ENCODE measurements around the gene MTAP.

DNA sequence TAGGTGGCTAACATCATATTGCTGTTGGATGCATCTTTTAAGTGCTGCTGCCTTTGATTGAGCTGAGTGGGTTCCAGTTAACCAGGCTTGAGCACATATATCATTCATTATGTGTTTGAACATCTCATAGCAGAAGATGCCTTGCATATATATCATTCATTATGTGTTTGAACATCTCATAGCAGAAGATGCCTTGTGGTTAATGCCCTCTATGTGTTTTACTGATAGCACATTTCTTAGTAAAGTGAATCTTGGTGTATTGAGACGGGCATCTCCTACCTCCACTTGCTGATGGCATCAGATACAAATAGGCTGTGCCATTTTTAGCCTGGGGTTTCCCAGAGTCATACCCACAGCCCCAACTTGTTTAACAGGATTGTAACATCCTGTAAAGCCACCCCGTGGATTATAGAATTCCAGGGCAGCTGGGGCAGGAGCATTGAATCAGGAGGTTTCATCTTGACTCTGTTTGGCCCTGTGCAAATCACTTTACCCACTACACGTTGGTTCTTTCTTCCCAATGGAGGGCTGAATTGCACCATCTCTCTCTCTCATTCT lies 26.5 kb downstream of the MTAP start:
- no peak for TF ChIP-seq CTCF (conservative IDR thresholded peaks at IDR 0.05; ENCODE audit: low read depth, low read length)
- TF ChIP-seq EZH2phosphoT487 (IDR thresholded peaks at IDR 0.05; ENCODE audit: borderline replicate concordance, low read length), result no peak

All from PC-3 (cell line).